DMS153 treated with DMSO at 0.1 percent for 48 hours (cell line): ENCODE results near the gene OCA2.
"Not testable (repeated sequence)": the region's sequence is repeated elsewhere in the genome, so short reads cannot be mapped to it uniquely, and the experiment has no call there.

Source experiments
- DNase-seq: peaks from one replicate; lab custom pipeline; 2025; ENCODE audit not compliant: unreplicated experiment; lab: John Stamatoyannopoulos, UW

The OCA2 gene

DNA sequence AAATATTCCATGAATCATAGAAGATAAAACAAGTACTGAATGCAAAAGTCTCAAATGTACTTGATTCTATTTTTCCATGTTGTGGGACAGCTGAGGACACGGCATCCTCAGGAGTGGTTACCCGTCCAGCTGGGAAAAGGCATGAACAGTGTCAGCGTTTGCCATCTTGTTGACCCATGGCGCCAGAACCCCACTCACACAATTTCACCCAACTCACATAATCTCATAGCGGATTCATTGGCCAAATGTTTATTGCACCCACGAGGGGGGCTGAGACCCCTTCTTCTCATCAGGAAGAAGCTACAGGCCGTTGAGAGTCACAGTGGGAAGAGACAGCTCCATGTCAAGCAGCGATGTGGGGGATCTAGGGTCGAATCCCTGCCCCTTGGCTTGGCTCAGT is 72.9 kb downstream of the OCA2 start:
- no peak for DNase-seq

DNA sequence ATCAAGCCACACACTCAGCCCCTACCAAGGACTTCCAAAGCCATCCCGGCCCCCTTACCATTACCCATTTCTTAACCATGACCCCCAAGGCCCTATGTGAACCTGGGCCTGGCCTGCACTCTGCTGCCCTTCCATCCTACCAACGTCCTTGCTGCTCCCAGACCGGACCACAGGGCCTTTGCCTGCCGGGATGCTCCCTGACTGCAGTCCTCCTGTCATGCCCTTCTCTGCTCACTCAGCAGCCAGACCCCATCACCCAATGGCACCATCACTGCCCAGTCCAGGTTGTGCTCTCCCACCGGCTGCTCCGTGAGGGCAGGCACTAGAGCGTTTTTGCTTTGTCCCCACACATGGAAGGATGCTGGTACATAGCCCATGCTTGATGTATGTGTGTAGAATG is 73.7 kb downstream of the OCA2 start:
- DNase-seq, result no peak

DNA sequence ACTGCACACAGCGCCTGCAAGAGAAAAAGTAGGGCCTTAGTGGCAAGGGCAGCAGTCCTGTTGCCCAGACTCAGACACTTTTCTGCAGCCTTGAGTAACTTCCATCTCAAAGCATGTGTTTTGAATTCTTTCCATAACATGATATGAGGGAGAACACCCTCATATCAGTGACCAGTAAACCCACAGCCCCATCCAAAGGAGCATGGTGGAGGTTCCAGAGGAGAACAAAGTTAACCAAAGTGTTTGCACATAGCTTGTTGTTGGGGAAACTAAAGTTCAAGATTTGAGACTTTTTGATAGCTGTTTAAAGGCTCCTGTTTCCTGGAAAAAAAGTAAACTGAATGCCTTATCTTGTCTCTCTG is 74.2 kb downstream of the OCA2 start:
- no peak for DNase-seq

DNA sequence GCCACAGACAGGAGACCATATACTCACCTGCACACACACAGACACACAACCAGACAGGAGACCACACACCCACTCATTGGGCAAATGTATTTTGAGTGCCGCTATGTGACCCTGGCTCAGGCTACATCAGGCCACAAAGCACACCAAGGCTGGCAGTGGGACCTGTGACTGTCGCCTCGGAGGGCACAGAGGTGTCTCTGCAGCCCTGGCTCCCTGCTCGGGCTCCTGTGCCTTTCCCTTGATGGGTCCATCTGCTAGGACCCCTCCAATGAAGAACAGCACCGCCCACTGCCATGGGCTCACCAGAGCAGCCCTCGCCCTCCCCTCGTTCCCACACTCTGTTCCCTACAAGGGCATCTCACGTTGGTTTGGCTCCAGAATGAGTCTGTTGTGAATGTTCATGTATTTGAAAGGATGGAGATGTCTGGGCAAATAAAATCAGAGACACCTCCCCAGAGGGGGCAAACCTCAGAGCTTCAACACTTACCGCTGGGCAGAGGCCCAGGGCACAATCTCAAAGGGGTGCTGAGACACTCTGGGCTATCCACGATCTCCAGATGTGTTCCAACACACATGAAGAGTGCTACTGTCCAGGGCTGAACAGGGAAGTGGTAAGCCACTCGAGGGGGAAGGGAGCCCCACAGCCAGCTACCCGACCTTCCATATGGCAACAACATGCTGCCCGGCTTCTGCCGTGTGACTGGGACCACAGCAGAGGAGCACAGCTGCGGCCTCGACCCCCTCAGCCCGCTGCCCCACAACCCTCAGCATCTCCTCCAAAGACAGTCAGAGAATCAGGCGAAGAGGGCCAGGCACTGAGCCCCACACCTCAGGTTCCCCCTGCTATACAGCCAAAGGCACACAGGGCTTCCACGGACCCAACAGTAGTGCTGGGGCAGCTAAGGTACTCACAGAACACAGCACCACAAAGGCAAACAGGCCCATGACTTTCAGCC is 74.9 kb downstream of the OCA2 start:
- DNase-seq, result no peak

DNA sequence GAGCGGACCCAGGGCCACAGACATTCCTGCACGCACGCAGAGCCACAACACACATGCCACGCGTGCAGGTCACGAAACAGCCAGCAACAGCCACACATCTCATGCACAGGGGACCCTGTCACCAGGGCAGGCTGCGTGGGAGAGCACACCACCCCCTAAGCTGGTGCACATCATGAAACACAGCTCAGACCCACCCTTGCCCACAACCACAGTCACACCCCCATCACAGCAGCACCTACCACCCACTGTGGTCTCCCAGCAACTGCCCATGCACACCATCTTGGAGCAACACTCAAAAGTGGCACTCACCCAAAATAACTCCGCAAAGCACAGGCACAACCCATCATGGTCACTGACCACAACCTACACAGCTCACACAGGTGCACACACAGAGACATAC is 75.7 kb downstream of the OCA2 start:
- no peak for DNase-seq

DNA sequence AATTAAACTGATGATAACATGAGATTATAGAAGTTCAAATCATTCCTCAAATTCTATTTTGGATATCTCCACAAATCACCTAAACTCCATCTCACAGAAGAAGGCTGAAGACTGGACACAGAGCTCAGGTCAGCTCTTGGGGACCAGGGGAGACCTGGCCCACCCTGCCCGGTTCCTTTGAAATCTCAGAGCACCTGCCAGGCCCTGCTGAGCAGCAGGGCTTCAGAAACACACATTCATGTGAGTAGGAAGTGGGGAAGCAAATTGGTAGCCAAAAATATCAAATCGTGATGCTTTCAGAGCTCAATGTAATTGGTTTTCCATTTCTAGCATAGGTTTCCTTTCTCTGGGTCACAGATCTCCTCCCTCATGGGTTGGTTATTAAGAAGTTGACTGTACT is 76.2 kb downstream of the OCA2 start:
- no peak for DNase-seq

DNA sequence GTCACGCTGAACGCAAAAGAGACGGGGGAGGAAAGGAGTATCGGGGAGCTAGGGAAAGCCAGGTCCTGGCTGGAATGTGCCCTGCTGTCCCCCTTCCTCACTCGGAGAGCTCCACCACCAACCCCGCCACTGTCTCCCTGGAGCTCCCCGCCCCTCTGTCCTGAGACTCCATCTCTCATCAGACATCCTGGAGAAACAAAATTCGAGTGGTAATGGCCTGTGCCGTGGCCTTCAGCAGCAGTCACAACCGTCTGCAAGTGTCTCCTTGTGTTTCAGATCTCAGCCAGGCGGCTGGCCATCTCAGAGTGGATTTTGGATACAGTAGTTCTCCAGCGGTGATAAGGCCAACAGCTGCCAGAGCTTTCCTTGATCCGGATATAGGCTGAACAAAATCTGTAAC is 76.9 kb downstream of the OCA2 start:
- no peak for DNase-seq

DNA sequence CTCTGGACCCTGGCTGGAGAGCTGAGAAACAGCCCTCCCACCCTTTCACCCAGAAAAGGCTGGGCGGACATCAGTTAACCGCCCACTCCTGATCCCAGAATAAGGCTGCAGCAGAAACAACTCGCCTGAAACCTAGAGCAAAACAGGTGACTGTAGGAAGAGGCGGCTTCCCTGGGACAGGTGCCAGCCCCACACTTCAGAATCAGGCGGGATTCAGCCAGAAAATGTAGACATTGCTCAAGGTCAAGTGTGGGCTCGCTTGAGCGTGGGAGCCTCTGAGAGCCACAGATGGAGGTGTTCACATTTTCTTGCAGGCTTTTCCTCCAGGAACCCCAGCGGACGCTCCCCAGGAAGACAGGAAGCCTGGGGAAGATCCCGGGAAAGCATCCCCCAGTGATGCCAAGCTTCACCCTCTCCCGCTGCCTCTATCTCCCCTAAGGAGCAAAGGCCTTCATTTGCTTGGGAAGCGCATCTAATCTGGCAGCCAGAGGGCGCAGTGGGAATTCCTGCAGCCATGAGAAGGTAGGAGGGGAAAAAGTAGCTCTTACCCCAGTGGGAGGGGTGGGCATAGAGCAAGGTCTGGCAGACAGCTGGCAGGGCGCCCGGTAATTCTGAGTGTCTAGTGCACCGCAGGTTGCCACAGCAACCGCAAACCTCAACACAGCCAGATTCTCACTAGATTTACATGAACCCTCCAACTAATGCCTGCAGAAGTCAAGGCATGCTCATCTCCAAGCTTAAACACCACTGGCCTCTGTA is 77.7 kb downstream of the OCA2 start:
- DNase-seq, result no peak

DNA sequence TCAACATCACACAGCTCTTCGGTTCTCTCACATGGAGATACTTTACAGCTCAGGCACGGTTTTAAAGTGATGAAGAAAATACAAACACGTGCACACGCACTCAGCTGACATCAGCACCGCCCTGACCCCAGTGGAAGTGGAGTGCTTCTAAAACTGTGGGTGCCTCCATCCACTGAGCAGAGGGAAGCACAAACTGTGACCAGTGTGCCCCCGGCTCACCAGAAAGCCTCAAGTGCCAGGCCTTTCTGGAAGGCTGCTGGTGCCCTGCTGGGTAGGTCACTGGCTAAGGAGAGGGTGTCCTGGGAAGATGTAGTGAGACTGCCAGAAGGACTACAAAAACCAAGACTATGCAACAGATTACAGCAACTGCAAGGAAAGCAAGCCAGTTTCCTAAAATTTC is 78.5 kb downstream of the OCA2 start:
- DNase-seq, result no peak

DNA sequence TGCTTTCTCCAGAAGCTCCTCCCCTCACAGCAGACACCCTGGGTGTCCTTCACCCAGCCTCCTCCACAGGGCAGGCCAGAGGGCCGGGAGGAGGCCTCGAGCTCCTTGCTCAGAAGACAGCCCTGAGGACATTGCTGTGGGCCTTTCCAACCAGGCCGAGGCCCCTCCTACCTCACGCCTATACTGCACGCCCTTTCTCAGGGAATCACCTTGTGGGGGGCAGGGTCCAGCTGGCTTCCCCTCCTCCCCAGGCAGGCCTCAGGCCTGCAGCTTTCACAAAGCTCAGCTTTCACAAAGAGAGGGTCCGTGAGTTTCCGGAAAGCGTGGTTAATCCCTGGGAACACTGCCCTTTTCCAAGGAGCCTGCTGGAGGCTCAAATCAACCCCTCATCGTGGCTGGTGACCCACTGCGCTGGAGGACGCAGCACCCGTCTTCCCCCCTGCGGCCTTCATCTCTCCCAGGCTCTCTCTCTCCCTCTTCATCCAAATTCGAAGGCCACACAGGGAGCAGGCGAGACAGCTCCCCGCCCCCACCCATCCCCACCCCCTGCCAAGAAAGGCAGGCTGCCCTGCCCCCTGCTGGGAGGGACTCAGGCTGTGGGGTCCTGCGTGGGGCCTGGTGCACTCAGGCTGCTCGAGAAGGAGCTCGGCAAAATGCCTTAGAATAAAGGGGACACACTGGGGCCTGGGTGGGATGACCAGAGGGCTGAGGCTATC is 79.4 kb downstream of the OCA2 start:
- DNase-seq, result no peak

DNA sequence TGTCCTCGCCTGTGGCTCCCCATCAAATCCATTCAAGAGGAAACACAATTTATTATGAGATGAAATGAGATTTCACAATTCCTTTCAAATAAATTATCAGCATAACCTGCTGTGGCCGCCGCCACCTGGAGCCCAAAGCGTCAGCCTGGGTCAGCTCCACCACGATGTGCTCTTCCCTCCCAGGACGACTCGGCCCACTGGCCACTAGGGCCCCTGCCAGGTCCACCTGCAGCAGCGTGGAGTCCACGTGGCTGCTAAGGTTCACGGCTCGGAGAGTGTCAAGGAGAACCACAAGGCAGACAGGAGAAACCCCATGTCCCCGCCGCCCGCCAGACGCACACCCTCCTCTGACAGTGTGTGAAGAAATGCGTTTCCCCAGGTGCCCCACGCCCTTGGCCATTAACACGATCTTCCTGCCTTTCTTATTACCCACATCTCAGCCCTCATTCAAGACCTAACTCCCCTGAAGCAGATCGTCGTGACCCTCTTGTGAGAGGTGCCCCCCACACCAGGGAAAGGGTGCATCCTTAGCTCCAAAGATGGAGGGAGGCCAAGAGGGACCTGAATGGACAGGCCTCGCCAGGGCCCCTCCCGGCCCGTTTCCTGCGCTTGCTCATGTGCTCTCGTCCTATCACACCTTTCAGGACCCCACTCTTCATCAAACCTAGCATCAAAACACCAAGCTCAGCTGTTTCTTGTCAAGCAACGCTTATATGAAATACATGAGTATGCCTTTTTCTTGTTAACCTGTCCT is 80.6 kb downstream of the OCA2 start:
- no peak for DNase-seq

DNA sequence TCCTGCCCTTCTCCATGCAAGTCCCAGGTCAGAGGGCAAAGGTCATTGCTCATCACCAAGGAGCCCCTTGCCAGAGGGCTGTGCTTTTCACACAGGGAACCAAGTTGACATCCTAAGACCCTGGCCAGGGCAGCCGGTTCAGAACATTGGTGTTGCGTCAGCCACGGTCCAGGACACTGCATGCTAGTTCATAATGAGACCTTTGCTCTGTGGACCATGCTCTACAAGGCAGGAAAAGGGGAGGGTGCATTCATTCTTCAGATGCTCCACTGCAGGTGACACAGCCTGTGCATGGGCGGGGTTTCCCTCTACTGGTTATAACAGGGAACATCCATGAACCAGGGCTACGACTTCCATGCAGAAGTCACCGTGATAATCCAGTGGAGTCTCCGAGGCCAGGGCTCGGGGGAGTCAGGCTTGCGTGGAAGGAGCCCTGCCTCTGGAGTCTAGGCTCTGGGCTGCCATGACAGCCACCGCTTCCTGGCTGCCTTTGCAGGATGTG is 81.6 kb downstream of the OCA2 start:
- no peak for DNase-seq

DNA sequence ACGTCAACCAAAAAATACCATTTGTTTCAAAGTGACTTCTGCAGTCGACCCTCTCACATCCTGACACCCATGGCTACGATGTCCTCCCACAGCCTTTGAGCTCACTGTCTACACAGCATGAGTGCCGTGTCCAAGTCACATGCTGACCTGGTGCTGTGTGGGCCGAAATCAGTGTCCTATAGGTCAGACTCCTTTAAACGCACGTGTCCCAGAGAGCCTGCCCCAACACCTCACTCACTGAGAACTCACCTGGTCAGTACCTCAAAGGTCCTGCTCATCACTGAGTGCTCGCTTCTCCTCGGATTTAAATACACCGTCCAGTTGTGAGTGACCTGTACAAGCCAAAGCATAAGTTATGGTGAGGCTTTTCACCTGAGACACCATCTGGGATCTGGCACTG is 83.3 kb downstream of the OCA2 start:
- DNase-seq, result no peak

DNA sequence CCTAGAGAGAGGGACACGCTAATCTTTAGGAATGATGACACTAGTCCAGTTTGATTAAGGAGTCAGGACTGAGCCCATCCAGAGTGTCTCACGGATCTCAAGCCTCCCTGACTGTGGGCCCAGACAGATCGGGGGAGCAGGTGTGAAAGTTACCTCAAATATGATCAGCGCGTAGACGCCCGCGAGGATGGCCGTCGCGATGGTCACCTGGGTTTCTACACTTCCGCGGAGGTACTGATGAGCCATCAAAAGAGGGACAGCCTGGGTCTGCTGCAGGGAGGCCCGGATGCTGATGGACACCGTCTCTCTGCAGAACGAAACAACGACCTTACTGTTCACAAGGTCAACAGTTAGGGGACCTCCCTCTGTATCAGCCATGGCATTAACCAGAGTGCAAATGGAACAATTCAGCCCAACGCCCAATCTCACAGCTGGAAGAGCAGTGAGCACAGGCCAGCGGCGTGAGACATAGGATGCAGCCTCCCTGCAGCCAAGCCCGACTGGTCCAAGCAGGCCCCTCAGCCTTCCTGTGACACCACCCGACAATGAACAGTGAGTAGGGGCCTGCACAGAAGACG is 84.4 kb downstream of the OCA2 start:
- DNase-seq, result no peak

DNA sequence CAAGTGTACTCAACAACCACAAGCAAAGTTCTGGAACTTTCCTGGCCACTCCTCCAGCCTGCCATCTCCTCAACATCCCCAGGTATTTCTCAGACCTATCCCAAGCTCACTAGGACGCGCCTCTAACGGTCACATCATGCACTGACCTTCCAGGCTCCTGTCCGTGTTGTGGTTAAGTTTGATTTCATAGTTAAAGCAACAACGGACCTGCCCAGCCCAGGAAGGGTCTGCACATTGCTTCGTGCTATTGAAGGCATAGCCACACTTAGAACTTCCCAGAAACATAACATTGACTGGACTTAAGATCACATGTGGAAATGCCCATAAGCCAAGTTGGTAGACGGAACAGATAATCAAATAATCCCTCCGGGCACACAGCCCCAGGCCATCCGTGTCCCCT is 85.1 kb downstream of the OCA2 start:
- DNase-seq, result no peak

DNA sequence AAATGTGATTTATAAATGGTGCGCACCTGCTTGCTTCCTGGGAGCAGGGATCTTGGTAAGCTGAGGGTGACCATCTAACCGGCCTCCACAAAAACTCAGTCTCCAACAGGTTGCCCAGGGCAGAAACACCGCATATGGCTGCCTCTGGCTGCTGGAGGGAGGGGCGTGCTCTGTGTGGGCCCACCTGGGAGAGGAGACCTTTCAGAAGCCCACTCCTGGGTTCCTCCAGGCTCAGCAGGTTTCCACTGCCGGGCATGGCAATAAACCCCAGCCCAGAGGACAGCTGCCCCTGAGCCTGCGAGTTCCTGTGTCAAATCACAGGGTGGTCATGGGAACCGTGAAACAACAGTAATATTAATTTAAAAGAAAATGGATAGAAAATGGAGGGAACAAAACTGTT is 85.6 kb downstream of the OCA2 start:
- DNase-seq, result no peak

DNA sequence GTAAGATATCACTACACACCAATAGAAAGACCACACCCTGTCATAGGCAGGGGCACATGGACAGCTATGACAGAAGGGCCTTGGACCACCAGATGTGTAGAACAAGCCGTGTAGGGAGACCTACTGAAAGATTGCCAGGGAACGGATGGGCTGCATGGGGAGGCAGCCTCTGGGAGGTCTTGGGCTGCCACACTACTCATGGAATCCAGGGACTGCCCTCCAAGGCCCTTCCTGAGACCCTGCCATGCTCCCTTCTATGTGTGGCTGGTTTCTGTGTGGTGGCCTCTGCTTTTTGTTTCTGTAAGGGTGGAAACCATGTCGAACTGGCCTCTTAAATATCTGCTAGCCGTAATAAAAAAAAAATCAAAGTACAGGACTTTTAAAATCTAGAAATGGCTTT is 86.9 kb downstream of the OCA2 start:
- no peak for DNase-seq

DNA sequence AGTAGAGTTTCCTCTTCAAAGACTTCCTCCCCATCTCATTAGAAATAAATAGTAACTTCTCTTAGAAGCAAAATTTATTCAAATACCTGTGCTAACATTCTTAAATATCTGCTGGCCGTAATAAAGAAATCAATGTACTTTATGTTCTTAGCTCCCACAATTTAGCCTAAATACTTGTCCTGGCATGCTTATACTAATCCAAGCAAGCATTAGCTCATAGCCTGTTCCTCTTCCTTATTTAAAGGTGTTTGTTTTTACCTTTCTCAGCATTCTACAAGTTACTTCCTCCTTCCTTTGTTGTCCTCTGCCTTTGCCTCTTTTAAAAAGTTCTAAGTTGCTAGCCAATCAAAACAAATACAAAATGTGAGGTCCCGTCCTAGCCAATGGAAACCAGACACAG is 90.9 kb downstream of the OCA2 start:
- not testable (repeated sequence) for DNase-seq

DNA sequence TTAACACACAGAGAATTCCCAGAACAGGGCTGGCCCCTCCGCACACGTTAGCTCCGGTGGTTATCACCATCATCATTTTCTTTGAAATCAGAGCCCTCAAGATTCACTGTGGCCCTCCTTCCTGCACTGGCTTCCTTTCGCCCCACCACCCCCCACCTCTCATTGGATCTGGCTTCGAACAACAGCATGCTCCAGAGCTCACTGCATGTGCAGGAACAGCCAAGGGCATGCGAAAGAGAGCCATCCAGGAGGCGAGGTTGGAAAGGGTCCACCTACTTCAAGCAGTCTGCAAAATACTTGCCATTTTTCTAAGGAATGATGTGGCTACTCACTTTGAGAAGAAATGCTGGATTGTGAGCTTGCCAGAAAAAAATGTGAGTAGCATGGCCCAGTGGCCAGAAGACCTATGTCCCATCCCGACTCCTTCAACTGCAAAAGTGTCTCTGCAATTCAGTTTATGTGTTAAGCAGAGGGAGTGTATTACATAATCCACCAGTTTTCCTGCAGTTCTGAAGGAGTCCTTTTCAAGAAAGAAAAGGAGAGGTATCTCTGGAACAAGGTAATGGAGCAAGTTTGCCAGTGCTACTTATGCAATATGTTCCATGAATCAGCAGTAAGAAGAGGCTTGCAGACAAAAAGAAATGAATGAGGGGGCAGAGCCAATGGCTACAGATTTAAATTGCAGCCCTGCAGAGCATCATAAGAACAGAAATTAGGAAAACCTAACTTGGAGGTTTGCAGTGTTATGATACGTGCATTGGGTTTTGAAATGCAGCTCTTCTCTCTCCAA is 92.8 kb downstream of the OCA2 start:
- DNase-seq, result no peak
